CD14-positive monocyte (primary cell): ENCODE results near the gene GRIP1. TPM values are rescaled to one million over a fixed set of nuclear protein-coding genes. Genes with fewer than 3 reads are reported as not detected.

Experiments used
- DNase-seq, 3 donors: peaks; one replicate each; pipeline ENCODE4 v3.0.0-alpha.2; 2011 to 2022
- H2AFZ ChIP-seq: 2 replicates; pipeline ENCODE4 v1.6.0; 2012; ENCODE audit warnings: mild to moderate bottlenecking, low read depth, low read length, inconsistent platforms; ENCODE audit not compliant: insufficient read depth, poor library complexity, severe bottlenecking
- H3K27ac ChIP-seq, 2 donors: 1 replicate in 1 of 2; 2 replicates in 1 of 2; pipeline ENCODE4 v1.5.1; 2012 to 2013; ENCODE audit warnings: low read length in 2 of 2, control low read depth in 1 of 2, inconsistent platforms in 1 of 2, low read depth in 1 of 2, mild to moderate bottlenecking in 1 of 2
- H3K27me3 ChIP-seq, 2 donors: one replicate each; pipeline versions ENCODE4 v1.6.0 to v1.6.1; 2011 to 2013; ENCODE audit warnings: low read length in 2 of 2; ENCODE audit not compliant: control insufficient read depth in 2 of 2, insufficient read depth in 2 of 2
- H3K36me3 ChIP-seq, 2 donors: replicated peaks in 1 of 2; 1 replicate in 1 of 2; 2 replicates in 1 of 2; pipeline versions ENCODE4 v1.5.1 to v1.6.1; 2012 to 2013; ENCODE audit warnings: low read length in 2 of 2, control low read depth in 1 of 2, inconsistent platforms in 1 of 2, mild to moderate bottlenecking in 1 of 2; ENCODE audit not compliant: insufficient read depth in 2 of 2, control insufficient read depth in 1 of 2
- H3K4me1 ChIP-seq, 2 donors: 1 replicate in 1 of 2; 2 replicates in 1 of 2; pipeline versions ENCODE4 v1.5.1 to v1.6.1; 2012 to 2013; ENCODE audit warnings: low read length in 2 of 2, control low read depth in 1 of 2, inconsistent platforms in 1 of 2, mild to moderate bottlenecking in 1 of 2, moderate library complexity in 1 of 2; ENCODE audit not compliant: insufficient read depth in 2 of 2, control insufficient read depth in 1 of 2
- H3K4me2 ChIP-seq: replicated peaks from 2 replicates; pipeline ENCODE3; 2012; ENCODE audit warnings: low read length, moderate library complexity, mild to moderate bottlenecking; ENCODE audit not compliant: poor library complexity, severe bottlenecking; ENCODE audit errors: extremely low read depth
- H3K4me3 ChIP-seq, 3 experiments: fragments of 200-600 bp in 1 of 3; sonication (generic) in 1 of 3; replicated peaks in 1 of 3; 1 replicate in 2 of 3; 2 replicates in 1 of 3; pipeline ENCODE4 v1.5.1; 2011 to 2013; ENCODE audit warnings: low read length in 3 of 3, mild to moderate bottlenecking in 3 of 3, control low read depth in 2 of 3, low read depth in 2 of 3, inconsistent platforms in 1 of 3, moderate library complexity in 1 of 3
- H3K79me2 ChIP-seq: 2 replicates; pipeline ENCODE4 v1.6.0; 2012; ENCODE audit warnings: mild to moderate bottlenecking, control low read depth, inconsistent platforms, low read length, moderate library complexity; ENCODE audit not compliant: insufficient read depth
- H3K9ac ChIP-seq: 2 replicates; pipeline ENCODE4 v1.6.0; 2017; ENCODE audit warnings: low read length, mild to moderate bottlenecking; ENCODE audit not compliant: insufficient read depth, poor library complexity, severe bottlenecking
- H3K9me3 ChIP-seq, 2 donors: replicated peaks in 1 of 2; 1 replicate in 1 of 2; 2 replicates in 1 of 2; pipeline versions ENCODE4 v1.5.1 to v1.6.1; 2012 to 2013; ENCODE audit warnings: low read length in 2 of 2, control low read depth in 1 of 2; ENCODE audit not compliant: control insufficient read depth in 1 of 2, insufficient read depth in 1 of 2
- H4K20me1 ChIP-seq: 2 replicates; pipeline ENCODE4 v1.6.0; 2012; ENCODE audit warnings: mild to moderate bottlenecking, low read length, control low read depth, moderate library complexity; ENCODE audit not compliant: insufficient read depth
- H3K27ac Mint-ChIP-seq, 7 donors: one replicate each; pipeline ENCODE4 v1.8.0; 2020; ENCODE audit warnings: mild to moderate bottlenecking in 7 of 7, mixed read lengths in 7 of 7, moderate library complexity in 6 of 7, inconsistent platforms in 2 of 7
- H3K27me3 Mint-ChIP-seq, 3 donors: one replicate each; pipeline ENCODE4 v1.8.0; 2021 to 2022; ENCODE audit warnings: low read depth in 3 of 3, mild to moderate bottlenecking in 3 of 3, mixed read lengths in 3 of 3, moderate library complexity in 3 of 3, inconsistent platforms in 1 of 3
- H3K36me3 Mint-ChIP-seq, 2 donors: one replicate each; pipeline ENCODE4 v1.8.0; 2020; ENCODE audit warnings: mixed read lengths in 2 of 2, inconsistent platforms in 1 of 2, mild to moderate bottlenecking in 1 of 2
- H3K4me1 Mint-ChIP-seq: one replicate; pipeline ENCODE4 v1.8.0; 2020; ENCODE audit warnings: mild to moderate bottlenecking, mixed read lengths
- H3K4me3 Mint-ChIP-seq, 2 donors: one replicate each; pipeline ENCODE4 v1.8.0; 2020; ENCODE audit warnings: mild to moderate bottlenecking in 2 of 2, mixed read lengths in 2 of 2, moderate library complexity in 1 of 2
- H3K9me3 Mint-ChIP-seq, 7 donors: one replicate each; pipeline ENCODE4 v1.8.0; 2020 to 2022; ENCODE audit warnings: mixed read lengths in 7 of 7, mild to moderate bottlenecking in 6 of 7, moderate library complexity in 6 of 7, inconsistent platforms in 2 of 7
- WGBS: methylation state at CpG from one replicate; pipeline ENCODE4 v1.1.5; 2013; ENCODE audit warnings: missing lambda C conversion rate; ENCODE audit not compliant: insufficient coverage; 5-methylcytosine and 5-hydroxymethylcytosine counted together
- intact Hi-C, 2 donors: fragments of 100-400 bp; cut with micrococcal nuclease; formaldehyde crosslinking; loops; one replicate each; pipeline versions ENCODE4 v1.15.0 to v1.15.1; 2023
- polyA plus RNA-seq, 3 donors: library from polyadenylated mRNA; depleted of rRNA in 1 of 3; unstranded in 2 of 3; stranded (reverse) in 1 of 3; fragments of 300-500 nt in 2 of 3; fragments of >200 nt in 1 of 3; fragmentation: Illumina TruSeq in 2 of 3; gene quantifications; 1 replicate in 2 of 3; 2 replicates in 1 of 3; pipeline ENCODE4 v1.2.3, GENCODE V29; 2012 to 2021
- TF ChIP-seq, protein P1 (sequence below): fragments of 200-600 bp; IDR thresholded peaks from one replicate; pipeline ENCODE4 v1.8.0; 2022; ENCODE audit warnings: antibody characterized with exemption, mild to moderate bottlenecking

The GRIP1 gene
- polyA plus RNA-seq, 3 donors = 0.21 TPM; not detected in 2

DNA sequence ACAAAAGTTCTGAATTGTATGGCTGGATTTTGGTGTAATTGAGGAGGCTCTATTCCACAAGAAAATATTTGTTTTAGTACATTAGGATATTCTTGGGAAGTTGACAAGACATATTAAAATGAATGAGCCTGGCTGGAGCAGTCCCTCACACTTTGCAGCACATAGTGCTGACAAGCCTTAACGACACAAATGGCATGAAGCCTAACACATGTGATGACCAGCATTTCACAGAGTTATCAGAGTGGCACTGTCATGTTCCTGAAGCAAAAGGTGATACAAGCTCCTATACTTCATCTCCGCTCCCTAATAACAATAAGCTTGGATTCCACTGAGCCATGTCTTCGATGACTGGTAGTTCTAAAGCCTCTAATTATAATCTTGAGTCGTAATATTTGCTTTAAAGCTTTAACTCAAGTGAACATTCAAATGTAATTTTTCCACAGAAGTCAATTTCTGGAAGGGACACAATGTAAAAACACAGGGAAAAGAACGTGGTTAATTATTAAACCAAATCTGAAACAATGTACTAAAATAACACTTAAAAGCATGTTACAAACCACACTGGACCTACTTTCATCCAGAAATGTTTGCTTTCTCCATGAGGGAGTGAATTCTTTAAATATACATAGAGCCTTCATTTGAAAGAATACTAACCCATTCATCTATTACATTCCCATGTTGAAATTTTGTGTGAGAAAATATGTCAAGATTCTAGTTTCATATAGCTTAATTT lies 49.6 kb downstream of the GRIP1 start:
- no peaks in the 10 kb centered on the region for H3K4me1 ChIP-seq
- H3K9ac ChIP-seq = no peak overlapping the region
- H3K4me3 ChIP-seq = no peak overlapping the region
- no peak overlapping the region for H2AFZ ChIP-seq
- H4K20me1 ChIP-seq = no peaks in the 10 kb centered on the region
- H3K4me3 Mint-ChIP-seq = no peak overlapping the region
- H3K4me1 Mint-ChIP-seq = peaks cover 10% of the 10 kb centered on the region
- intact Hi-C loops = no loop called here
- no peak overlapping the region for H3K27ac Mint-ChIP-seq
- no peaks in the 10 kb centered on the region for H3K27me3 ChIP-seq
- no peaks in the 10 kb centered on the region for H3K36me3 ChIP-seq
- TF ChIP-seq, protein P1, sequence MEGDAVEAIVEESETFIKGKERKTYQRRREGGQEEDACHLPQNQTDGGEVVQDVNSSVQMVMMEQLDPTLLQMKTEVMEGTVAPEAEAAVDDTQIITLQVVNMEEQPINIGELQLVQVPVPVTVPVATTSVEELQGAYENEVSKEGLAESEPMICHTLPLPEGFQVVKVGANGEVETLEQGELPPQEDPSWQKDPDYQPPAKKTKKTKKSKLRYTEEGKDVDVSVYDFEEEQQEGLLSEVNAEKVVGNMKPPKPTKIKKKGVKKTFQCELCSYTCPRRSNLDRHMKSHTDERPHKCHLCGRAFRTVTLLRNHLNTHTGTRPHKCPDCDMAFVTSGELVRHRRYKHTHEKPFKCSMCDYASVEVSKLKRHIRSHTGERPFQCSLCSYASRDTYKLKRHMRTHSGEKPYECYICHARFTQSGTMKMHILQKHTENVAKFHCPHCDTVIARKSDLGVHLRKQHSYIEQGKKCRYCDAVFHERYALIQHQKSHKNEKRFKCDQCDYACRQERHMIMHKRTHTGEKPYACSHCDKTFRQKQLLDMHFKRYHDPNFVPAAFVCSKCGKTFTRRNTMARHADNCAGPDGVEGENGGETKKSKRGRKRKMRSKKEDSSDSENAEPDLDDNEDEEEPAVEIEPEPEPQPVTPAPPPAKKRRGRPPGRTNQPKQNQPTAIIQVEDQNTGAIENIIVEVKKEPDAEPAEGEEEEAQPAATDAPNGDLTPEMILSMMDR = no peak
- no peaks in the 10 kb centered on the region for H3K79me2 ChIP-seq
- peaks cover 0 to 4% (median 2%) of the 10 kb centered on the region in 3 donors for H3K27me3 Mint-ChIP-seq
- H3K27ac ChIP-seq = no peak overlapping the region
- H3K4me2 ChIP-seq = no peak overlapping the region
- 97% methylated on average over 3 of the region's 5 CpGs for WGBS
- DNase-seq = no peak
- no peaks in the 10 kb centered on the region for H3K36me3 Mint-ChIP-seq
- H3K9me3 Mint-ChIP-seq = peaks cover 0 to 2% (median 0%) of the 10 kb centered on the region in 7 donors
- no peaks in the 10 kb centered on the region for H3K9me3 ChIP-seq

DNA sequence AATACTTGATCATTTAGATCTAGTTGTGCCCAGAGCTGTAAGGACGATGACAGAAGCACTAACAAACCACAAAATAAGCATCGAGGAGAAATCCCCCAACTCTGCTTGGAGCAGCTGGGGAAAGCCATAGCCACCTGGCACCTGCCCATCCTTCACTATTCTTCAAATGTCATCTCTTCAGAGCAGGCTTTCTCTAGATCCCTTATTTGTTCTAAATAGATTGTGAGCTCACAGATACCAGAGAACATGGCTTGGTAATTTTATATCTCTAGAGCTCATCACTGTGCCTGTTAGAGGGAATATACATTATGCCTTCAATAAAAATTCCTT lies 50.9 kb downstream of the GRIP1 start:
- WGBS = 67% methylated on average over 2 of the region's 2 CpGs
- H3K4me1 Mint-ChIP-seq = peaks cover 14% of the 10 kb centered on the region
- H3K27ac ChIP-seq = no peak overlapping the region
- H3K27ac Mint-ChIP-seq = no peak overlapping the region
- H3K36me3 ChIP-seq = no peaks in the 10 kb centered on the region
- intact Hi-C loops = no loop called here
- H3K4me1 ChIP-seq = peaks cover 0 to 3% of the 10 kb centered on the region in 2 donors
- no peak overlapping the region for H3K4me3 ChIP-seq
- H3K27me3 ChIP-seq = no peaks in the 10 kb centered on the region
- no peak overlapping the region for H3K9ac ChIP-seq
- H3K27me3 Mint-ChIP-seq = peaks cover 0 to 4% (median 2%) of the 10 kb centered on the region in 3 donors
- no peaks in the 10 kb centered on the region for H4K20me1 ChIP-seq
- no peaks in the 10 kb centered on the region for H3K79me2 ChIP-seq
- peaks cover 0 to 2% (median 0%) of the 10 kb centered on the region in 7 donors for H3K9me3 Mint-ChIP-seq
- TF ChIP-seq, protein P1 = no peak
- DNase-seq = no peak
- H3K4me3 Mint-ChIP-seq = no peak overlapping the region
- no peaks in the 10 kb centered on the region for H3K9me3 ChIP-seq
- H3K36me3 Mint-ChIP-seq = no peaks in the 10 kb centered on the region
- H2AFZ ChIP-seq = no peak overlapping the region
- H3K4me2 ChIP-seq = no peak overlapping the region
